GM18526 (cell line): ENCODE results near the gene TTC7B.

Source experiments
- POLR2A ChIP-seq: IDR thresholded peaks from 3 replicates; pipeline ENCODE4 v1.6.1; 2011; ENCODE audit not compliant: insufficient read length; ENCODE audit errors: extremely low read depth

Gene TTC7B

DNA sequence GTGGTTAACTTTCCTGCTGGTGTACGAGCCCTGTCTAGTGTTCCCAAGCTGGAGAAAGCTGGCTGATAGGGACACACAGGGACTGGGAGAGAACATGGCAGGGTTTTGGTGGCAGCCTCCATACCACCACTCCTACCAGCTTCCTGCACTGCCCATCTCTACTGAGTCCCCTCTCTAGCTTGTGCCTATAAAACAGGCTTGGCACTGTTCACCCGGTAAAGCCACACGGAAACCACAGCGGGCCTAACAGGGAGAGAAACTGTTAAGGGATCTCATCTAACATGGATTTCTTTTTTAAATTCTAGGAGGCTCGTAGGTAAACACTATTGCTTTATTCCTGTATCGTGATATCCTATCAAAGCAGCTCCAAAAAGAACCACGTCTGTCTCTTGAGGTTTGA is 204.7 kb downstream of the TTC7B start:
- no peak for TF ChIP-seq POLR2A

DNA sequence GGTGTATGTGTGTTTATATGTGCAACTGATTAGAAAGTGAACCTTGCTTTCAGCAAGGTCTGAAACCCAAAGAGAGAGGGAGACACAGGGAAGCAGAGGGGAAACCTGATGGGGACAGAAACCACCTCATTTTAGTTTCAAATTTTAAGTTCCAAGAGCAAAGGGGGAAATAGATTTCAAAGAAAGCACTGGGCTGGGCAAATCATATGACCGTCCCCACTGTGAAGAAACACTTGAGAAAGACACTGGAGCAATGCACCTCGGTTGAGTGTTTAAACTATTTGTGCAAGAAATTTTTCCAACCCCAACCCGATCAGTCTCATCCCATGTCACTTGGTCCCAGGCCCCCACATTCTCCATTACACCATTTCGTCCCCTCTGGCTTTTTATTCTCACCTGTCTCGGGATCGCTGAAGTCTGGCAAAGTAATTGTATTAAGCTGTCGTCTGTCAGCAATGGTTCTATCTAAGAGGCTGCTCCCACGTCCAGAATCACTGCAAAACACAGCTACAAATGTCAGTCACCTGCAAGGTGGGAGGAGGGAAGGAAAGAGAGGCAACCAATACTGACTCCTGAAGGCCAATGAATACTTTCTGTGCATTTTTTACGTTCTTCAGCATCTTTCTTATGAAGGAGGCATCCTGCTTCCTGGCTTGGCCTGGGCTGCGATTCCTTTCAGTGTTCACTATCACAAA is 205.7 kb downstream of the TTC7B start:
- no peak for TF ChIP-seq POLR2A

DNA sequence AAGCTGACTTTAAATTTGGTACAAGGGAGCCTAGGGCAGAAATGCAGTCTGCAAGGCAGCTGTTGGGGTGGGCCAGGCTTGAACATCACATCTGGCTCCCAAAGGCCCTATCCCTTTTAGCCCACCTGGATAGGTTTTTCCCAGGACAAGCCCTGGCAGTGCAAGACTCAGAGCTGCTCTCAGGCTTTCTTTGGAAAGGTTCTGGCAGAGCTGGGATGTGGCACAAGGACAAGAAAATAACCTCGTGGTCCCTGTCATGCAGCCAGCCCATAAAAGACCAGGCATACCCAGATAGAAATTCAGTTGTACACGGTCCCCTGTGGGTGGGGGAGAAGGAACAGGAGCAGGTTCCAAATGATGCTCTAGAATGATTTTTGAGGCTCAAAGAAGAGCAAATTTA is 206.9 kb downstream of the TTC7B start:
- TF ChIP-seq POLR2A = no peak

DNA sequence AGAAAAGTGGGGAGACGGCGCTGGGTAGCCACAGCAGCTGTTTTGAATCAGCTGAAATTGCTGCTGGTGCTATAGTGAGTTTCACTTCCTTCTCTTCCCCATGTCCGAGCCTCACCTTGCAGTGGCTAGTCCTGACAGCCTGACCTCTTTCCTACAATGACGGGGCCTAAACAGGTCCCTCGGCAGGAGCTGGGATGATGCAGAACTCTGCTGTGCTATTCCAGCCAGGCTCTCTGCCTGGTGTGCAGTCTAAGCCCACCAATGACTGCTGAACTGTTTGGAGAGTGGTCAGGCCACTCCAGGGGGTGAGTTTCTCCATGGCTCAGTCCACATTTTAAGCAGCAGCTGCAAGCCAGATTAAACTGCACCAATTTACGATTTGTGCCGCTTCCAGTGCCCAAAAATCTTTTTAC is 207.3 kb downstream of the TTC7B start:
- no peak for TF ChIP-seq POLR2A

DNA sequence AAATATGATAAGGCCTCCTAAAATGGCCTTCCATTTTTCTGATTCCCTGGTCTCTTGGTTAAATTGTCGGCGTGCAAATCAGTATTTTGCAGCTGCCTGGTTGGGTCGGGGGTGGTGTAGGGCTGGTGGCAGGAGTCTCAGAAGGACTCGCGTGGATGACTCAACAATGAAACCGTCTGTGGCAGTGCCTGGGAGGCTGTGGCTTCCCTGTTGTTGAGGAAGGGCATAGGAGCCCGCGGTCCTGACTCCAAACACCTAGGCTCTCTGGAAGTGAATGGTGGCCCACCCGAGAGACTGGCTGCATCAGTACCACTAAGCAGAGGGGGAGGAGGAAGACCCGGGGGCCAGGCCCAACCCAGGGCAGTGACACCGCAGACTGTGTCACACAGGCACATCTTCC is 207.9 kb downstream of the TTC7B start:
- no peak for TF ChIP-seq POLR2A

DNA sequence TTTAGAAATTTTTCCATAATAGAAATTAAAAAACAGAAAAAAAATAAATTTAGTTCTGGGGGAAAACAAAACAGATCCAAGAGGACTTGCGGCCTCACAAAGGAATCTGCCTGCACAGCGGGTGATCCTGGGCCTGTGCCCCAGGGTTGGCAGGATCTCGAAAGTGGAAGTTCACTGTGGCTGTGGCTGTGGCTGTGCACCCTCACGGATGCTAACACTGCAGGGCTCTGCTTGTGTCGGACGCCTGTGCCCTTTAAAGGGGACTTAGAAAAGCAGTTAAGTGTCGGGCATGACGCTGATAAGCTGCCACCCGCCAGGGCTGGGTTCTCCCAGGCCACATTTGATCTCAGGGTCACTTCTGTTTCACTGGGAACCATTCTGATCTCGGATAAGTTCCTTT is 209.1 kb downstream of the TTC7B start:
- no peak for TF ChIP-seq POLR2A

DNA sequence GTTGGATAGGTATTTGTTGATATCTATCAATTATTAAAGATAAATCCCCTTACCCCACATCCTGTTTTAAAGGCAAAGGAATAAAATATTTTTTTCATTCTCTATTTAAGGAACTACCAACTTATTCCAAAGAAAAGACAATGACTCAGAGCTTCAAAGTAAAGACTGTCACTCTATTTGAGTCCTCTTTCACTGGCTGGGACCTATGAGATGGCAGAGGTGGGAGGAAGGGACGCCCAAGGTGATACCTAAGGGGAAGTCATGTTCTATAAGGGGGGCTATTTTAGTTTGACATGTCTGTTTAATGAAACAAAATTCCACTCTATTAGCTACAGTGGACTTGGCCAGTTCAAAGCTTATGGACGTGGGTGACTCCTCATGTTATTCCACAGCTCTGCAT is 209.8 kb downstream of the TTC7B start:
- no peak for TF ChIP-seq POLR2A

DNA sequence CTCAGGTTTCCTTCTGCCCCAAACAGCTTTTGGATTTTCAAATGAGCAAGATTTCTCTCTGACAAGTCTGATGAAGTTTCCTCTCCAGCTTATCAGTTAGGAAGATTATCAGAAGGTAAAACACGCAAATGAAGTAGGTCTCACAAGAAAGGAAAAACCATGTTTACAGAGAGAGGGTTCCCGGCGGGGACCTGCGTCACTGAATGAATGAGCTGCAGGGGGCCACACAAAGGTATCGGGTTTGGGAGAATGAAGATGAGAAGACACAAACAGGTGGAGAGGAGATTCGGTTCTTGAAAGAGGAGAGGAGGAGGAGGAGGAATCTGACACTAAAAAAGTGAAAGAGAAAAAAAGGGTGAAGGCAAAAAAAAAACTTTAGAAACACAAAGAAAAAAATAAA is 210.8 kb downstream of the TTC7B start:
- TF ChIP-seq POLR2A = no peak

DNA sequence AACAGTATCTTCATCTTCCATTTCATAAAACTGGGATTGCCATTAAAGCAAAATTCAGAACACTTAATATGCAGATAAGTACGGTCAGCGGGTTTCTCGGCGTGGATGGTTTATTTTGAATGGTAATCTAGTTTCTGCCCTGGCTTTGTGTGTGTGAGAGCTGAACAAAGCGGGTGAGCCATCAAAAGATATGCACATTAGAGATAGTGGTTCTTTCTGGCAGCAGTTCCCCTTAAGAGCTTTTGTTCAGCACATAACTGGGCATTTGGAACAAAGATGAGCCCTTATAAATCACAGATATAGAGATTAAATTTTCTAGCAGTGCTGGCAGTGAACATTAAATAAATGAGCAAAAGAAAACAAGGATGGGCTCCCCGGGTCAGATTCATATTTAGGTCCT is 211.9 kb downstream of the TTC7B start:
- no peak for TF ChIP-seq POLR2A

DNA sequence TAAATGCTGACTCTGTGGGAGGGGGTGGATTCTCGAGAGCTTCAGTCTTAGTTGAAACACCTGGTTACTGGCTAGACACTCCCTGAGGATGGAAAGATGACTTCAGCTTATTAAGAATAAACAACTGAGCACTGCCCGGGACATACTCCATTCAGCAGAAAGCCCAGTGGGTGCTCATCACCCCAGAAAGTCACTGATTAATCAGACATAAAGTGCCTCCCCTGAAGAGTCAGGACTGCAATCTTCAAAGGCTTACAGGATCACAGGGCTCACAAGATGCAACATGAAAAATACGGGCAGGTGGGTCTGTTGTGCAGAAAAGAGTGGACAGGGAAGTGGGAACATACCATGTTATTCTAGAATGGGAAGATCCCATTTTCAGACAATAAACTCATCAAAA is 212.4 kb downstream of the TTC7B start:
- no peak for TF ChIP-seq POLR2A

DNA sequence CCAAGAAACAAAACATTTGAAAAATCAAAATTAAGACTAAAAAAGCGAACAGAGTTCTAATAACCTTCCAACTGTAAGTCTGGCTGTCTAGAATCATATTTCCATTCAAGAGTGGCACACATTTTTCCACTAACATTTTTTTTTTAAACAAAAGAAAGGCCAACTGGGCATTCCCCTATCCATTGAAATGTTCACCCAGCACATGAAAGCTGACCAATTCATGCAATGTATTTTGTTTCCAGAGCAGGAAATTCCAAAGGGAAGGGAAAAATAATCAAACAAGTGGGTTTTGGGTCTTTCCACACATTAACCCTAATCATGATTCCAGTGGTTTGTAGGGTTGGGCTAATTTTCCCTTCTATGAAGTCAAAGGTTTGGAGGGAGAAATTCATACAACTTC is 212.9 kb downstream of the TTC7B start:
- TF ChIP-seq POLR2A = no peak

DNA sequence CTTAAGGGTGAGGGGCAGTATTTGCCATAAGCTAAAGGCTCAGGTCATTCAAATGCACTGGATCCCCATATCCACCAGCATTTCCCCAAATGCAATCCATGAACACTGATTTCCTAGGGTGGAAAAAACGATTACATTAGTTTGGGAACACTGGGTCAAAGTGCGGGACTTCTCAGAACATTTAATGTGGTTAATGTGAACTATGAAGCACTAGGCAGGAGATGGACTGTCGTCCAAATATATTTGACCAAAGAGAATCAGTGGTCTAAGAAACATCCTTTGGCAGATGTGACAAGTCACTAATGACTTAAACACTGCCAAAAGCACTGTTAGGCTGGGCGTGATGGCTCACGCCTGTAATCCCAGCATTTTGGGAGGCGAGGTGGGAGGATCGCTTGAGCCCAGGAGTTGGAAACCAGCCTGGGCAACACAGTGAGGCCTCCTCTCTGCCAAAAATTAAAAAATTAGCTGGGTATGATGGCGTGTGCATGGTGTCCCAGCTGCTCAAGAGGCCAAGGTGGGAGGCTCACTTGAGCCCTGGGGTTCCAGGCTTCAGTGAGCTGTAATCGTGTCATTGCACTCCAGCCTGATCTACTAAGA is 214.0 kb downstream of the TTC7B start:
- TF ChIP-seq POLR2A = no peak

DNA sequence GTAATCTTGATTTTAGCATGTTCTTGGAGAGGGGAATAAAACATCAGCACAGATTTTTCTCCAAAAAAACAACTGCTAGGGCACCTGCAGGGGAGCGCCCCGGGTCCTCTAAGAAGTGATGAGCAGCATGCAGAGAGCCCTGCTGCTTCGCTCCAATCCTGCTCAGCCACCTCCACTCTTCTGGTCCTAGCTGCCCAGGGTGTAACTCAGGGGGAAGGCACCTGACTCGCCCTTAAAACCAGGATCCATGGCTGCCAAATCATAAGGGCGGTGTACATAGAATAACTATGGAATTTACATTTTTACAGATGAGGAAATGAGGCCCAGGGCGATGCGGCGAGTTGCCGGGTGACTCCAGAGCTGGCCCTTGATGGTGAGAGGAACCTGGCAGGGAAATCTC is 214.7 kb downstream of the TTC7B start:
- no peak for TF ChIP-seq POLR2A

DNA sequence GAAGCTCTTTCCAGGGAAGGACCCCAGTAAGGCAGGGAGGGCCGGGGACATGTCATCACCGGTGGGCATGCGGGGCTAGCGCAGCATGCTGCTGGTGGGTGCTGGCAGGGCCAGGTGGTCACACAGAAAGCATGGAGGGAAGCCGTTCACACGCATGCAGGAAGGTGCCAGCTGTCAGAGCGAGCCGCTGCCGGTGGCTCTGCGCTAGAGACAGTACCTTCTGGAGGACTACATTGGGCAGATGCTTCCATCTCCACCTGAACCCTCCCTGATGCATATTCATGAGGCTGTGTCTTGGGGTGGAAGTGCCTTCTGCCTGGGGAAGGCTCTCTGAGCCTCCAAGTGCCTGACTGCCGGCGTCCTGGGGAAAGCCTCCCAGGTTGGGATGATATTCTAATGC is 215.6 kb downstream of the TTC7B start:
- no peak for TF ChIP-seq POLR2A

DNA sequence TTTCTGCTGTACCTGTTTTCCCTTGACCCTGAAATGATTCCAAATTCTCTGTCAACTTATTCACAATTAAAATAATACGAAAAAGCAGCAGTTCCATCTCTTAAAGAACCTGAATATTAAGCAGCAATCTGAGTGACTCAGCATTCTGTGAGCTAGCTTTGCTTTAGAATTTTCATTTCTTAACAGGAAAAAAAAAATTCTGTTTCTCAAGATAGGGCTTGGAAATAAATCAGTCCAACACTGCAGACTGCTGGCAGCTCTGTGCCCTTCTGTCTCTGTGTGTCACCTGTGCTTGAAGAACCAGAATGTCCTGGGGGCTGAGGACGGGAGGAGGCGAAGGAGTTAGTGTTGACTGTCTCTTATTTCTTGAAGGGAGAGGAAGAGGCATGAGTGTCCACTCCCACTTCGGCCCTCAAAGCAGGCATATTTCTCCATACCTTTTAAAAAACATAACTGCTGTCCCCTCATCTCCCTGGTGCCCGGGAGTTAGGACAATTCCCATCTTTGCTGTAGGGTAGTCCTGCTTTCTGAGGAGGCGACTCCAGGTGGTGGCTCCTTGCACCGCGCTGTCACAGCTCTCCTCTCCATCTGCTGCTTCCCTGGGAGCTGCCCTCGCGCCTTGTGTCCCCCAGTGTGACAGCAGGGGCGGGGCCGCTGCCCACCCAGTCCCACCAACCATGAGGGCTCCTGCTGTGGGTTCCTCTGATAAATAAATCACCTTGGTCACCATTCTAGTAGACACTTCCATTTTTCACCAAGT is 216.3 kb downstream of the TTC7B start:
- TF ChIP-seq POLR2A = no peak

DNA sequence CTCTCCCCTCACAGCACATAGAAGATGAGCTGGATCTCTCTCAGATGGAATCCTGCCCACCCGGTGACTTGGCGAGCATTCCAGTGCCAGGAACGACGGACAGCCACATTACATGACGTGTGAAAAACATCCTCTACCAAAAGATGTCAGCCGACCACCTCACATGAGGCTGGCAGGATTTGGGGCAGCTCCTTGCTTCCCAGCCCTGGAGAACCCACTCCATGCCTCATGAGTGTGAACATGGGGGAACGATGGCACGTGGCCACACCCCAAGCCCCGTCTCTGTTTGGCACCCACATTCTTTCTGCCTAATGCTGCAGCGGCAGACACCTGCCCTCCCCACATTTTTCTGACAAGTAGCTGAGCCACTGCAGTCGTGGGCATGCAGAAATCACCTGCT is 216.9 kb downstream of the TTC7B start:
- TF ChIP-seq POLR2A = no peak

DNA sequence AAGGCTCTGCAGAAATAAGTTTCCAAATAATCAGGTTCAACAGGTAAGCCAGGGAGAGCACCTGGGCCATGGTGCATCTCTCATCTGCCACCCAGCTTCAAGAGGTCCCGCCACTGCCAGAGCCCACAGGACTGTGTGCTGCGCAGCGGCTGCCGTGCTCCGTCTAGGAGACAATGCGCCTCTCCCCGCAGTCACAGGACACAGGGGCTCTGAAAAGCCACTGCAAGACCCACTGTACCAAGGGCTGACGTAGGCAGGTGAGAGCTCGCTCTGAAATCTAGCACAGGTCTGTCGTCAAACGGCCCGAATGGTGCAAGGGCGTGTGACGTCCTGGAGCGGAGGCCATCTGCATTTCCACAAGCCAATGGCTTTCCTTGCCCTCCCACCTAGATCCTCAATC is 218.3 kb downstream of the TTC7B start:
- TF ChIP-seq POLR2A = no peak

DNA sequence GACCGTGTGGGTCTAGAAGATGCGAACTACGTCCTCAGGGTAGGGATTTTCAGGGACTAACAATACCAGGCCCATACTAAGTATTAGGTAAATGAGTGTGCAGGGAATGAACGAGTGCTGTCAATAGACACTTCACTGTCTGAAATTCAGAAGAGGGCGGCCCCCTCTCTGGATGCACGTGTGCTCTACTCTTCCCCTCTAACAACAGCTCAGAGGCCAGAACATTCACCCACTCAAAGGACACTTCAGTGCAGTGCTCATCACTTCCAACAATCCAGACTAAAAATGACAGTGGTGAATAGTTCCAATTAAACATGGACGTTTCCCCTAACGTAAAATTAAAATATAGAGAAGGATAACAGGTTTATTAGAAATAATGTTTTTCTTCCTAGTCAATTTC is 219.5 kb downstream of the TTC7B start:
- no peak for TF ChIP-seq POLR2A
